Heart right ventricle (tissue), 16 donors: ENCODE results near the gene PROM2. TPM values are rescaled to one million over a fixed set of nuclear protein-coding genes. Genes with fewer than 3 reads are reported as not detected.

Experiments
- ATAC-seq, 8 donors: fragments of 200-7000 bp; cut with Tn5 transposase; one replicate each; pipeline ENCODE4 v1.9.1; 2020; ENCODE audit warnings: mild to moderate bottlenecking in 8 of 8, moderate library complexity in 8 of 8, moderate number of reproducible peaks in 1 of 8
- DNase-seq, 2 donors: peaks; one replicate each; pipeline ENCODE4 v3.0.0-alpha.2; 2020
- H3K27ac ChIP-seq, 10 donors: fragments of 200-600 bp; sonication (generic) in 2 of 10; one replicate each; pipeline versions ENCODE4 v1.5.0 to v1.8.0; 2020 to 2022; ENCODE audit warnings: mild to moderate bottlenecking in 3 of 10
- H3K27me3 ChIP-seq, 7 donors: fragments of 200-600 bp; one replicate each; pipeline ENCODE4 v1.8.0; 2021 to 2022; ENCODE audit warnings: mild to moderate bottlenecking in 2 of 7
- H3K36me3 ChIP-seq, 9 donors: fragments of 200-600 bp; sonication (generic) in 1 of 9; one replicate each; pipeline versions ENCODE4 v1.5.0 to v1.8.0; 2020 to 2022; ENCODE audit warnings: mild to moderate bottlenecking in 2 of 9
- H3K4me1 ChIP-seq, 9 donors: fragments of 200-600 bp; sonication (generic) in 1 of 9; one replicate each; pipeline versions ENCODE4 v1.5.0 to v1.8.0; 2020 to 2022; ENCODE audit warnings: mild to moderate bottlenecking in 4 of 9
- H3K4me3 ChIP-seq, 10 donors: fragments of 200-600 bp; sonication (generic) in 2 of 10; one replicate each; pipeline versions ENCODE4 v1.5.0 to v1.8.0; 2020 to 2022; ENCODE audit warnings: mild to moderate bottlenecking in 7 of 10, moderate library complexity in 2 of 10
- H3K9me3 ChIP-seq, 11 donors: fragments of 200-600 bp in 10 of 11; sonication (generic) in 2 of 11; one replicate each; pipeline versions ENCODE4 v1.5.0 to v1.8.0; 2013 to 2022; ENCODE audit warnings: mild to moderate bottlenecking in 2 of 11, control low read depth in 1 of 11, moderate library complexity in 1 of 11
- CTCF ChIP-seq, 9 donors: fragments of 200-600 bp; sonication (generic) in 2 of 9; IDR thresholded peaks; one replicate each; pipeline versions ENCODE4 v1.5.0 to v1.8.0; 2021 to 2022; ENCODE audit warnings: antibody characterized with exemption in 9 of 9, mild to moderate bottlenecking in 5 of 9, moderate library complexity in 1 of 9
- WGBS, 2 donors: extraction: QIAGEN DNeasy Blood & Tissue Kit; methylation state at CpG; one replicate each; pipeline ENCODE4 v1.1.7; 2013; ENCODE audit warnings: inconsistent platforms in 1 of 2; 5-methylcytosine and 5-hydroxymethylcytosine counted together
- intact Hi-C, 10 donors: fragments of 100-400 bp; cut with DNase I; formaldehyde crosslinking; loops; one replicate each; pipeline versions ENCODE4 v1.11.1 to v1.14.2; 2022
- polyA plus RNA-seq, 2 donors: library from polyadenylated mRNA; stranded (reverse); fragments of 200-250 nt; gene quantifications; one replicate each; pipeline ENCODE4 v1.2.3, GENCODE V29; 2013
- total RNA-seq, 10 donors: library from RNA; stranded (reverse); fragmentation: NEBNext Ultra II Directional in 3 of 10; extraction: Animal tissue kit (Norgen Biotek cat#: 25700) in 3 of 10; gene quantifications; one replicate each; pipeline versions ENCODE4 v1.2.1 to v1.2.4, GENCODE V29; 2021 to 2023
- donor health status: Arrhythmogenic right ventricular cardiomyopathy.
- donor health status: ischemic (EF 13 %, LVEDD 7.1; RV severe dilation, severe dysfunction).
- donor health status: healthy with polysubstance abuse.
- donor health status: DM: no; HTN: yes; CAD: no.
- donor health status: DM: no; HTN: no; CAD: no.
- donor health status: ischemic (EF 25% LVEDD 6.9; RV normal size, moderate dysfunction).
- donor health status: ischemic (EF 25% LVEDD 5.7; RV mildly dilated, moderate dysfunction).
- donor health status: healthy.
- donor health status: DM: yes; HTN: yes; CAD: no.
- donor health status: Ischemic cardiomyopathy.
- donor health status: ischemic (EF 35%, LVEDD 5.7; RV mildly dilated, moderate dysfunction).
- donor health status: nonischemic (EF 11% LVEDD 7.7; RV severe dilation, severe dysfunction).
- donor health status: DM: yes; HTN: yes; CAD: no.
- donor health status: PGD.
- donor health status: ischemic (EF 29% LVEDD 5.4; RV normal size, mild dysfunction).
- donor health status: nonischemic (EF 23%, LVEDD 6.1; RV moderate dilation, normal function).

PROM2 gene
- total and polyA plus RNA-seq, 12 donors = 0.32 to 3.4 (median 0.94) TPM

GRCh38 chr2:95276244-95276887 lies 2.1 kb downstream of the PROM2 start:
- TF ChIP-seq CTCF (IDR thresholded peaks at IDR 0.05) = no peak

GRCh38 chr2:95276888-95277245 lies 2.6 kb downstream of the PROM2 start:
- DNase-seq (no peak), ATAC-seq (no peak)
- Histone ChIP-seq H3K36me3 (no peaks in the 10 kb centered on the region), H3K27me3 (no peaks in the 10 kb centered on the region), H3K4me3 (no peak overlapping the region), H3K4me1 (no peaks in the 10 kb centered on the region), H3K27ac (no peak overlapping the region), H3K9me3 (no peaks in the 10 kb centered on the region)
- intact Hi-C loops = no loop called here
- 89 to 91% methylated on average over 9 of the region's 9 CpGs for WGBS, 2 donors
- TF ChIP-seq CTCF (IDR thresholded peaks at IDR 0.05) = no peak

More at GRCh38 chr2:95276244-95276887, 2.1 kb downstream of the PROM2 start:
- no peak for ATAC-seq
- WGBS, 2 donors = 88 to 91% methylated on average over 22 of the region's 22 CpGs
- no peaks in the 10 kb centered on the region for H3K36me3 ChIP-seq
- H3K4me1 ChIP-seq = no peaks in the 10 kb centered on the region
- H3K27me3 ChIP-seq = no peaks in the 10 kb centered on the region
- intact Hi-C loops = no loop called here
- DNase-seq = no peak
- no peak overlapping the region for H3K27ac ChIP-seq
- no peak overlapping the region for H3K4me3 ChIP-seq
- no peaks in the 10 kb centered on the region for H3K9me3 ChIP-seq

- DNase-seq (no peak), ATAC-seq (no peak)
- H3K36me3 ChIP-seq = no peaks in the 10 kb centered on the region
- intact Hi-C loops = no loop called here
- H3K9me3 ChIP-seq = no peaks in the 10 kb centered on the region
- no peaks in the 10 kb centered on the region for H3K4me1 ChIP-seq
- H3K4me3 ChIP-seq = no peak overlapping the region
- H3K27me3 ChIP-seq = no peaks in the 10 kb centered on the region
- 75 to 76% methylated on average over 11 of the region's 11 CpGs for WGBS, 2 donors
- no peak for TF ChIP-seq CTCF (IDR thresholded peaks at IDR 0.05)
- no peak overlapping the region for H3K27ac ChIP-seq
Measured at GRCh38 chr2:95277246-95277906, 3.1 kb downstream of the PROM2 start.

DNA sequence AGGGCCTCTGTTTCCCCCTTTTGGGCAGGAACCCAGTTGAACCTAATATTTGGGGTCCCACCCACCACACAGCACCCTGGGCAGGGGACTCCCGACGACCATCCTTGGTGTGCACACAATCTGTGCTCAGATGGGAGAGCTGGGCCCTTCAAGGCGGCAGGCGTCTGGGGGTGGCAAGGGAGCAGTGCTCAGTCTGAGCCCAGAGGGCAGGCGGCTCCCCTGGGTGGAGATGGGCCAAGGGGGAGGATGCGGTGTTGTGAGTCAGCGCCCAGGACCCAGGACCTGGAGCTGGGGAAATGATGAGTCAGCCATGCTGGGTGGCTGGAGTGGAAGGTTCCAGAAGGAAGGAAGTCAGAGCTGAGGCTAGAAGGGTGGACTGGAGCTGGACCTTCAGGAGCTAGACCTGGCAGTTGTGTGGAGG lies 3.8 kb downstream of the PROM2 start:
- no peak for TF ChIP-seq CTCF (IDR thresholded peaks at IDR 0.05)
- DNase-seq (no peak), ATAC-seq (no peak)
- Histone ChIP-seq H3K4me3 (no peak overlapping the region), H3K27me3 (no peaks in the 10 kb centered on the region), H3K27ac (no peak overlapping the region), H3K36me3 (no peaks in the 10 kb centered on the region), H3K9me3 (no peaks in the 10 kb centered on the region), H3K4me1 (no peaks in the 10 kb centered on the region)
- intact Hi-C loops = no loop called here
- 92 to 94% methylated on average over 7 of the region's 7 CpGs for WGBS, 2 donors
